Activated naive CD8-positive, alpha-beta T cell treated with anti-CD3 and anti-CD28 coated beads, Interleukin-2, amount 10 ng/mL, durations not matched to agents 7 days and 5 days (primary cell): ENCODE results near the gene GLCCI1. TPM values are rescaled to one million over a fixed set of nuclear protein-coding genes. Genes with fewer than 3 reads are reported as not detected.
"Not testable (repeated sequence)": the region's sequence is repeated elsewhere in the genome, so short reads cannot be mapped to it uniquely, and the experiment has no call there.

ENCODE experiments used
- ATAC-seq: fragments of 150-1000 bp; cut with Tn5 transposase; one replicate; pipeline ENCODE4 v1.10.0; 2021; ENCODE audit warnings: low read depth, moderate library complexity
- POLR2A ChIA-PET: fragments of 350-600 bp; sonication (Branson Sonifier 250); formaldehyde crosslinking; loops from one replicate; lab custom pipeline; 2021; ENCODE audit warnings: antibody characterized with exemption; lab: Charles Lee
- DNase-seq: peaks from one replicate; pipeline ENCODE4 v3.0.0; 2021
- H3K27ac Mint-ChIP-seq: one replicate; pipeline ENCODE4 v1.8.0; 2022; ENCODE audit warnings: mild to moderate bottlenecking, mixed read lengths
- H3K27me3 Mint-ChIP-seq: one replicate; pipeline ENCODE4 v1.8.0; 2022; ENCODE audit warnings: mild to moderate bottlenecking, moderate library complexity, mixed read lengths
- H3K36me3 Mint-ChIP-seq: one replicate; pipeline ENCODE4 v1.8.0; 2021; ENCODE audit warnings: mild to moderate bottlenecking, mixed read lengths
- H3K4me1 Mint-ChIP-seq: one replicate; pipeline ENCODE4 v1.8.0; 2021; ENCODE audit warnings: mixed read lengths
- H3K4me3 Mint-ChIP-seq: one replicate; pipeline ENCODE4 v1.8.0; 2022; ENCODE audit warnings: mild to moderate bottlenecking, moderate library complexity, mixed read lengths
- H3K9me3 Mint-ChIP-seq: one replicate; pipeline ENCODE4 v1.8.0; 2021; ENCODE audit warnings: mixed read lengths
- total RNA-seq, 2 experiments: library from RNA; stranded (reverse); gene quantifications; one replicate each; pipeline ENCODE4 v1.2.3, GENCODE V29; 2021

Gene GLCCI1
- total RNA-seq, 2 experiments from 2014 or later = 30.0 to 38.1 TPM

GRCh38 chr7:7982904-7983303 lies 14.3 kb downstream of the GLCCI1 start:
- no peak overlapping the region for H3K4me3 Mint-ChIP-seq
- peaks cover 9% of the 10 kb centered on the region for H3K36me3 Mint-ChIP-seq
- POLR2A ChIA-PET = no interaction called here
- DNase-seq = no peak
- no peaks in the 10 kb centered on the region for H3K27me3 Mint-ChIP-seq
- H3K9me3 Mint-ChIP-seq = peaks cover 2% of the 10 kb centered on the region
- H3K27ac Mint-ChIP-seq = no peak overlapping the region
- peaks cover 9% of the 10 kb centered on the region for H3K4me1 Mint-ChIP-seq
- no peak for ATAC-seq

- POLR2A ChIA-PET = no interaction called here
- Mint-ChIP-seq H3K4me1 (peaks cover 14% of the 10 kb centered on the region), H3K36me3 (peaks cover 10% of the 10 kb centered on the region), H3K27me3 (no peaks in the 10 kb centered on the region), H3K9me3 (peaks cover 2% of the 10 kb centered on the region), H3K4me3 (no peak overlapping the region), H3K27ac (no peak overlapping the region)
- DNase-seq (no peak), ATAC-seq (no peak)
These were observed 15.8 kb downstream of the GLCCI1 start for GRCh38 chr7:7984424-7984823.

DNA sequence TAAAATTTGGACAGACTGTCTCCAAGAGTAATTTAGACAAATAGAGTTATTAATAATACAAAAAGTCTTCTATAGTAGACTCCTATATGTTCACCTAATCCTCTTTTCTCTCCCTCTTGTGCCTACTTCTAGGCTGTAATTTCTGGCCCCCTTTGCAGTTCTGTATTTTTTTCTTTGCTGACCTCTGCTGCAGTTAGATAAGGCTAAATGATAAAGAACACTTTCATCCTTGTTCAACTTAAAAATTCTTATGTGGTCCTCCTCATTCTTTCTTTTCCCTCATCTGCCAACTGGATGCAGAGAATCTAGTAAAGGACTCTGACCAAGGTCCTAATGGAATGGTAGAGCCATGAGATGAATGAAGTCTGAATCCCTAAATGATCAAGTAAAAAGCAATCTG lies 20.1 kb downstream of the GLCCI1 start:
- Mint-ChIP-seq H3K27ac (no peak overlapping the region), H3K4me1 (peaks cover 23% of the 10 kb centered on the region), H3K36me3 (peaks cover 20% of the 10 kb centered on the region), H3K27me3 (no peaks in the 10 kb centered on the region), H3K9me3 (peaks cover 17% of the 10 kb centered on the region), H3K4me3 (no peak overlapping the region)
- POLR2A ChIA-PET = no interaction called here
- no peak for DNase-seq
- no peak for ATAC-seq

- no peaks in the 10 kb centered on the region for H3K27me3 Mint-ChIP-seq
- peaks cover 17% of the 10 kb centered on the region for H3K9me3 Mint-ChIP-seq
- peaks cover 20% of the 10 kb centered on the region for H3K36me3 Mint-ChIP-seq
- peaks cover 23% of the 10 kb centered on the region for H3K4me1 Mint-ChIP-seq
- peak overlapping the region; percentile 86 for H3K4me3 Mint-ChIP-seq
- H3K27ac Mint-ChIP-seq = peak overlapping the region; percentile 81
- DNase-seq = no peak
- ATAC-seq = no peak
- POLR2A ChIA-PET = interaction anchor here (1.2 to 1.4 kb wide), 2 partner anchors 19 to 21 kb away, joined by 6 to 7 read pairs; partner anchors contain the start of gene GLCCI1
These were observed 20.5 kb downstream of the GLCCI1 start for GRCh38 chr7:7989133-7989532.

DNA sequence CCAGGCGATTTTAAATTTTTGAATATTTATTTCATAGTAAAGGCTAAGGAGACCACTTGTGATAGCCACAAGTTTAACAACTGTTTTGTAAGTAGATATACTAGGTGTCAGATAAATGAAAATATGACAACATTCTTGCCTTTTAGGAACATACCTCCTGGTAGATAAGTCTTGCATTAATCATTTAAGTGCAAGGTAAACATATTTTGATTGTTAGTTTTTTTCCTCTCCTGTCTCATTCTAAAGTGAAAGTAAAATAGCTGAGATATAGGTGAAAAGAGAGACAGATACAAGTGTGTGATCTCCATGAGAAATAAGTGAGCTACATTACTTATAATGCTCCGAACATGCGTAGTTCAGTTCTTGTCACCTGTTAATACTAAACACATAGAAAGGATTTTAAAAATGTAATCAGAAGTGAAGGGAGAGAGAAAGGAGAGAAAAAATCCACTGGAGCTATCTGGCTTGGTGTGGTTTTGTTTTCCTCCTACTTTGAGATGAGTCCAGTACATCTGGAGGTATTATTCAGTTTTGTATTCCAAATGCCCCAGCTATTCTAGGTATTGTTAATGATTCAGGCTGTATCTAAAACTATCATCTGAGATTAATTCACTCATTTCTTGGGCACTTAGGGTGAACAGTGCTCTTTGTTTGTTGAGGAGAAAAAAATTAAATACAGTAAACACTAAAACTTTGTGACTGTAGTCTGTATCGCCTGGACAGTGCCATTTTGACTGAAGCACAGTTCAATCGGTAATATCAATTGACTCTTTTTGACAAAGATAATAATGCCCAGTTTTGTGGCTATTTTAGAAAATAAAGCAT lies 21.2 kb downstream of the GLCCI1 start:
- DNase-seq = no peak
- no peak for ATAC-seq
- peaks cover 17% of the 10 kb centered on the region for H3K9me3 Mint-ChIP-seq
- H3K27me3 Mint-ChIP-seq = no peaks in the 10 kb centered on the region
- peaks cover 20% of the 10 kb centered on the region for H3K36me3 Mint-ChIP-seq
- POLR2A ChIA-PET = interaction anchor here (1.2 to 1.4 kb wide), 3 partner anchors 10 to 22 kb away, joined by 3 to 7 read pairs (median 6); partner anchors contain the start of gene GLCCI1
- H3K4me3 Mint-ChIP-seq = peak overlapping the region; percentile 86
- H3K4me1 Mint-ChIP-seq = peaks cover 23% of the 10 kb centered on the region
- peak overlapping the region; percentile 81 for H3K27ac Mint-ChIP-seq

- DNase-seq (no peak), ATAC-seq (no peak)
- Mint-ChIP-seq H3K4me3 (peak overlapping the region; percentile 31), H3K27ac (peak overlapping the region; percentile 30), H3K27me3 (no peaks in the 10 kb centered on the region), H3K4me1 (peaks cover 23% of the 10 kb centered on the region), H3K36me3 (peaks cover 23% of the 10 kb centered on the region), H3K9me3 (peaks cover 19% of the 10 kb centered on the region)
- POLR2A ChIA-PET = interaction anchor here (1.2 to 1.4 kb wide), 3 partner anchors 10 to 22 kb away, joined by 3 to 7 read pairs (median 6); partner anchors contain the start of gene GLCCI1
These were observed 21.8 kb downstream of the GLCCI1 start for GRCh38 chr7:7990441-7990761.

GRCh38 chr7:7992506-7992905 lies 23.9 kb downstream of the GLCCI1 start:
- Mint-ChIP-seq H3K4me1 (peaks cover 24% of the 10 kb centered on the region), H3K36me3 (peaks cover 27% of the 10 kb centered on the region), H3K27ac (no peak overlapping the region), H3K27me3 (no peaks in the 10 kb centered on the region), H3K9me3 (peaks cover 20% of the 10 kb centered on the region), H3K4me3 (no peak overlapping the region)
- POLR2A ChIA-PET = no interaction called here
- no peak for ATAC-seq
- no peak for DNase-seq

DNA sequence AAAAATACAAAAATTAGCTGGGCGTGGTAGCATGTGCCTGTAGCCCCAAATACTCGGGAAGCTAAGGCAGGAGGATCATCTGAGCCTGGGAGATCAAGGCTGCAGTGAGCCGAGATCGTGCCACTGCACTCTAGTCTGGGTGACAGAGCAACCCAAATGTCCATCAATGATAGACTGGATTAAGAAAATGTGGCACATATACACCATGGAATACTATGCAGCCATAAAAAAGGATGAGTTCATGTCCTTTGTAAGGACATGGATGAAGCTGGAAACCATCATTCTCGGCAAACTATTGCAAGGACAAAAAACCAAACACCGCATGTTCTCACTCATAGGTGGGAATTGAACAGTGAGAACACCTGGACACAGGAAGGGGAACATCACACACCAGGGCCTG lies 26.8 kb downstream of the GLCCI1 start:
- Mint-ChIP-seq H3K36me3 (peaks cover 26% of the 10 kb centered on the region), H3K9me3 (peaks cover 18% of the 10 kb centered on the region)
- H3K4me1 Mint-ChIP-seq, POLR2A ChIA-PET, H3K27me3 Mint-ChIP-seq, ATAC-seq, H3K4me3 Mint-ChIP-seq, DNase-seq, H3K27ac Mint-ChIP-seq: not testable (repeated sequence)

DNA sequence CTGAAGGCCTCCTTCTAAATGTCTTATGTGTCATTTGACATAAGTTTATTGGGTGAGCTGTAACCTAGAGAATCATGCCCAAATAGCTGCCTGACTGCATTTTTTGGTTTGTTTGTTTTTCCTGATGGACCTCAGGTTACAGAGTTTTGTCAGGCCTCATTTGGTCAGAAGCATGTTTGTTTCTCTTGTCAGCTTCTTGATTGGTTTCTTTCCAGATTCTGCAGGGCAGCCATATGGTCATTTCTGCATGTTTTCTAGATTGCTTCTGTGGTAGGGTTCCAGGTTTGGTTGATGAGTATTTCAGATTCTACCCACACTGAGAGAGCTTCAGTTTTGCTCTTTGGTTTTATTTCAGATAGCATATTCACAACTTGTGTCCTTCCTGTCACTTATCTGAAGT lies 28.0 kb downstream of the GLCCI1 start:
- H3K27ac Mint-ChIP-seq = no peak overlapping the region
- H3K9me3 Mint-ChIP-seq = peaks cover 21% of the 10 kb centered on the region
- POLR2A ChIA-PET = no interaction called here
- no peak overlapping the region for H3K4me3 Mint-ChIP-seq
- DNase-seq (no peak), ATAC-seq (no peak)
- no peaks in the 10 kb centered on the region for H3K27me3 Mint-ChIP-seq
- peaks cover 33% of the 10 kb centered on the region for H3K36me3 Mint-ChIP-seq
- peaks cover 5% of the 10 kb centered on the region for H3K4me1 Mint-ChIP-seq

GRCh38 chr7:8000315-8000941 lies 31.8 kb downstream of the GLCCI1 start:
- Mint-ChIP-seq H3K9me3 (peaks cover 8% of the 10 kb centered on the region), H3K27ac (no peak overlapping the region), H3K36me3 (peaks cover 27% of the 10 kb centered on the region), H3K4me3 (no peak overlapping the region), H3K27me3 (no peaks in the 10 kb centered on the region), H3K4me1 (peaks cover 3% of the 10 kb centered on the region)
- ATAC-seq (no peak), DNase-seq (no peak)
- POLR2A ChIA-PET = interaction anchor here (1.1 kb wide), 1 partner anchor 10 kb away, joined by 3 read pairs; no protein-coding TSS in a partner anchor

DNA sequence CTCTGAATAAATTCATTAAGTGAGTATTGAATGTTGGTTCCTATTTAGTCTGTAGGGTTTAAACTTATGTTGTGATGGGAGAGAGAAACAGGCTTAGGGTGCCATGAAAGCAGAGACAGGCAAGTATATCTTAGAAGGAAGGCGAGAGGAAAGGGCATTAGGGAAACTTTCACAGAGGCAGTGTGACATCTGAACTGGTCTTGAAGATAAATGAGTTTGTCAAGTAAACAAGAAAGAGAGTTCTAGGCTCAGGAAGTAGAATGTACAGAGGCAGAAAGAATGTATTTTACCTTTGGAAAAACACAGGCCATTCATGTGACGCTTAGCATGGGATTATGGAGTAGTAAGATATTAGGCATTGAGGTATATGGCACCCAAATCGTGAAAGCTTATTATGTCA lies 34.5 kb downstream of the GLCCI1 start:
- POLR2A ChIA-PET = no interaction called here
- no peak for ATAC-seq
- Mint-ChIP-seq H3K36me3 (peaks cover 33% of the 10 kb centered on the region), H3K27me3 (no peaks in the 10 kb centered on the region), H3K4me3 (no peak overlapping the region), H3K4me1 (no peaks in the 10 kb centered on the region), H3K27ac (peak overlapping the region; percentile 12), H3K9me3 (peaks cover 8% of the 10 kb centered on the region)
- DNase-seq = no peak

DNA sequence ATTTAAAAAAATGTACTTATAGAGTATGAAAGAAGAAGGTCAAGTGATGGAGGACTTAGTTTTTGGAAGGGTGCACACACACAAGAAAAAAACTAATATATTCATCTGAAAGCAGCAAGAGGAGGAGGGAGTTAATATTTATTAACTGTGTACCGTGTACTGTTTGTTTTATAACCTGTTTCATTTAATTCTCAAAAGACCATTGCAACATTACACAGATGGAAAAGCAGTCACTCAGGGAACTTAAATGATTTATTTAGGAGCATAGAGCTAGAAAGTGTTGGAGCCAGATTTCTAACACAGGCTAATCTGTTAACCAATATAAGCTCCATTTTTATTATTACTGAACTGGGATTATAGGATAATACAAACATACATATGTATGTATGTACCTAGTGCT lies 36.7 kb downstream of the GLCCI1 start:
- H3K36me3 Mint-ChIP-seq = peaks cover 31% of the 10 kb centered on the region

DNA sequence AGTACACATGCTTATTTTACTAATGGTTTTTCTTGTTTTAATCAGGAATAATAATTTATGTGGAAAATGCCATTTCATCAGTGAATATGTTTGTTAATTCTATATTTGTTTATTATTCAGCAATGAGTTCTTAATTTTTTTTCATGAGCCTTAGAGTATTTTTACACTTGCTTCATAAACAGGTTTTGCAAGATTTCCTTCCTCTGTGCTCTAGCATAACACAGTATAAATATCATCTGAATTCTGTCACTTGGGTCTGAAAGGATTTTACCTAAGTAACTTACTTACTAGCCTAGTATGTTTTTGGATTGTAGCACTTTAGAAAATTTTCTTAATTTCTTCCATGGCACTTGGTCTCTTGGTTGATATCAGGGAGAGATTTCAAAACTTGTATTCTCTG lies 45.8 kb downstream of the GLCCI1 start:
- no peak for ATAC-seq
- Mint-ChIP-seq H3K36me3 (peaks cover 5% of the 10 kb centered on the region), H3K9me3 (no peaks in the 10 kb centered on the region), H3K4me1 (peaks cover 10% of the 10 kb centered on the region), H3K27ac (peak overlapping the region; percentile 60), H3K4me3 (no peak overlapping the region), H3K27me3 (no peaks in the 10 kb centered on the region)
- no peak for DNase-seq
- POLR2A ChIA-PET = no interaction called here

More for the DNA sequence above, 36.7 kb downstream of the GLCCI1 start:
- DNase-seq (no peak), ATAC-seq (no peak)
- peaks cover 8% of the 10 kb centered on the region for H3K9me3 Mint-ChIP-seq
- no peaks in the 10 kb centered on the region for H3K4me1 Mint-ChIP-seq
- POLR2A ChIA-PET = no interaction called here
- H3K27ac Mint-ChIP-seq = no peak overlapping the region
- no peak overlapping the region for H3K4me3 Mint-ChIP-seq
- H3K27me3 Mint-ChIP-seq = no peaks in the 10 kb centered on the region
